Measurements from ENCODE around the gene CLDN10.

DNA sequence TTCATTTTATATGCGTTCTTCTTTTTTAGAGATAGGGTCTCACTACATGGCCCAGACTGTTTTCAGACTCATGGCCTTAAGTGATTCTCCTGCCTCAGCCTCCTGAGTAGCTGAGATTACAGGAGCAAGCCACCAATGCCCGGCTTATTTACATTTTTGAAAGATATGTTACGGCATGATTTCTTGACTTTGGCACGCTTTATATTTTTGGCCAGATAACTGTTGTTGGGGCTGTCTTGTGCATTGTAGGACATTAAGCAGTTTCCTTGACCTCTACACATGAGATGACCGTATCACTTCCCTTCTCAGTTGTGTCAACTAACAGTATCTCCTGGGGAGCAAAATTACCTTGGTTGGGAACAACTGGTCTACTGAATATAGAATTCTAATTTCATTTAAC lies 28.9 kb upstream of the CLDN10 start:
- TF ChIP-seq, protein P1, sequence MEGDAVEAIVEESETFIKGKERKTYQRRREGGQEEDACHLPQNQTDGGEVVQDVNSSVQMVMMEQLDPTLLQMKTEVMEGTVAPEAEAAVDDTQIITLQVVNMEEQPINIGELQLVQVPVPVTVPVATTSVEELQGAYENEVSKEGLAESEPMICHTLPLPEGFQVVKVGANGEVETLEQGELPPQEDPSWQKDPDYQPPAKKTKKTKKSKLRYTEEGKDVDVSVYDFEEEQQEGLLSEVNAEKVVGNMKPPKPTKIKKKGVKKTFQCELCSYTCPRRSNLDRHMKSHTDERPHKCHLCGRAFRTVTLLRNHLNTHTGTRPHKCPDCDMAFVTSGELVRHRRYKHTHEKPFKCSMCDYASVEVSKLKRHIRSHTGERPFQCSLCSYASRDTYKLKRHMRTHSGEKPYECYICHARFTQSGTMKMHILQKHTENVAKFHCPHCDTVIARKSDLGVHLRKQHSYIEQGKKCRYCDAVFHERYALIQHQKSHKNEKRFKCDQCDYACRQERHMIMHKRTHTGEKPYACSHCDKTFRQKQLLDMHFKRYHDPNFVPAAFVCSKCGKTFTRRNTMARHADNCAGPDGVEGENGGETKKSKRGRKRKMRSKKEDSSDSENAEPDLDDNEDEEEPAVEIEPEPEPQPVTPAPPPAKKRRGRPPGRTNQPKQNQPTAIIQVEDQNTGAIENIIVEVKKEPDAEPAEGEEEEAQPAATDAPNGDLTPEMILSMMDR (IDR thresholded peaks at IDR 0.05; ENCODE audit: extremely low read depth in 1 of 2, insufficient read depth in 1 of 2, low read depth in 1 of 2, low read length in 2 of 2) = no peak
- TF ChIP-seq POLR2AphosphoS5 (IDR thresholded peaks at IDR 0.05; ENCODE audit: insufficient read depth, low read depth, low read length) = no peak

Data from endothelial cell of umbilical vein (primary cell).